Stromal cell of bone marrow (primary cell): ENCODE results near the gene PACSIN2.
A peak's percentile ranks its signal among the peaks of the same experiment; 100 is the strongest.

Experiments
- DNase-seq: peaks from one replicate; pipeline ENCODE4 v3.0.0-alpha.2; 2012; ENCODE audit warnings: low read depth

PACSIN2 gene

DNA sequence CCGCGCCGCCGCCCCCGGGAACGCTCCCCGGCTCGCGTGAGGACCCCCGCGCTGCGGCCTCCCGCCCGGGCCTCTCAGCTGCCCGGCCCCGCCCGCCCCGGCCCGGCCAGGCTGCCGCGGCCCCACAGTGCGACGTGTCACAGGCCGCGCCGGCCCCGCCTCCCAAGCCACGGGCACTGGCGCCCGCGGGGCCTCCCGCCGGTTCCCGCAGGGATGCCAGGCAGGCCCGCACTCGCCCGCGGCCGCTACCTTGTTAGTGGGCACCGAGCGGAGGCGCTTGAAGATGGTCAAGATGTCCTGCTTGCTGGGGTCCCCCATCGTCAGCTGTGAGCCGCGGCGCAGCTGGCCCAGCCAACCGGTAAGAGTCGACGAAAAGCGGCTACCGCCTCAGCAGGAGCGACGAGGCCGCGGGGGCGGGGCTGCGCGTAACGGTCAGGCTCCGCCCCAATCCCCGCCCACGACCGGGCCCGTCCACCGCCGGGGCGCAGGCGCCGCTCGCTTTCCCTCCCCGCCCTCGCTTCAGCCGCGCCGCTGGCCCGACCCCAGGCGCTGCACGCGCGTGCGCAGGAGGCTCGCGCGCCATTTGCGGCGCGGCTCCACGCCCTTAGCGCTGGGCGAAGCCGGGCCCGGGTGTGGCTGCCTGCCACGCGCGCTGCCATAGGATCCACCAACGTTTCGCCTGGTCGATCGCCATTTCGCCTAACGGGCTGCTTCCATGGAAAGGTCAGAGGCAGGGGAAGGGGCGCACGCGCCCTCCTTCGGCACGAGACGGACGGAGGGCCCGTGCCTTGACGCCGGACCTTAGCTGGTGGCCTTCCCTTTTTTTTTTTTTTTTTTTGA lies 157.9 kb downstream of the PACSIN2 start, which contains the start of gene ARFGAP3:
Gene ARFGAP3, minus strand, starts transcription at position 409 of the 840 bp plus-strand sequence. Its CDS starts 91 bp downstream, at position 318.
- peak; percentile 79 for DNase-seq

DNA sequence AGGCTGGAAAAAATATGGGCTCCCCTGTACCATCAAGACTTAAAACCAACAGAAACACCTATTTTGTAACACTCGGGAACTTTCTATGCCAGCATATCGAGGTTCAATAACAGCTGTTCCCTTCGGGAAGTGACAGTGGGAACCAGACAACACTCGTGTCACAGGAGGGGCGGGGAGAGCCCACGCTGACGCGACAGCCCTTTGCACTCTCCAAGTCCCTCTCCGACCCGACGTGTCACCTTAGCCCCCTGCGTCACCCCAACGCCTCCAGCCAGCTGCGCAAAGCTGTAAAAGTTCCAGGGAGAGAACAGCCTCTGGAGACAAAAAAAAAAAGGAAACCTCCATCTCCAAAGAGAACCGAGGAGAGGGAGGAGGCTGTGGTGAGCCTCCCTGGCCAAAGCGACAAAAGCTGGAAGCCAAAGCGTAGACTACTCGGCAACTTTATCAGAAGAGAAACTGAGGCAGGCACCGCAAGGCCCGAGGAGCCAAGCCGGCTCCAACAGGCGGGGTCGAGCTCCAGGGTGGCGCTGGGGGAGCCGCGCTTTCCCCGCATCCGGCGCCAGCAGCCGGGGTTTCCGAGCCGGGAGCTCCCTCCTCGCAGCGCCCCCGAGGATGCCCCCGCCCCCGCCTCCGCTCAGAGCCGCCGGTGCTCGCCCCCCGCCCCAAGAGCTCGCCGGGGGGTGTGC lies 158.6 kb downstream of the PACSIN2 start:
- no peak for DNase-seq

DNA sequence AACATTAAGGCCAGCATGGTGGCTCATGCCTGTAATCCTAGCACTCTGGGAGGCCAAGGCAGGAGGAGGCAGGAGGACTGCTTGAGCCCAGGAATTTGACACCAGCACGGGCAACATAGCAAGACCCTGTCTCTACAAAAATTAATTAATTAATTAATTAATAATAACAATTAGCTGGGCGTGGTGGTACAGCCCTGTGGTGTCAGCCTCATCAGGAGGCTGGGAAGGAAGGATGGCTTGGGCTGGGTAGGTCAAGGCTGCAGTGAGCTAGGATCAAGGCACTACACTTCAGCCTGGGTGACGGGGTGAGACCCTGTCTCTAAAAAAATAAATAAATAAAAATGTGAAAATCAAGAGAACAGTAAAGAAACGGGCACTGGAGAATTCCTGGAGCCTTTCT lies 159.2 kb downstream of the PACSIN2 start:
- no peak for DNase-seq

DNA sequence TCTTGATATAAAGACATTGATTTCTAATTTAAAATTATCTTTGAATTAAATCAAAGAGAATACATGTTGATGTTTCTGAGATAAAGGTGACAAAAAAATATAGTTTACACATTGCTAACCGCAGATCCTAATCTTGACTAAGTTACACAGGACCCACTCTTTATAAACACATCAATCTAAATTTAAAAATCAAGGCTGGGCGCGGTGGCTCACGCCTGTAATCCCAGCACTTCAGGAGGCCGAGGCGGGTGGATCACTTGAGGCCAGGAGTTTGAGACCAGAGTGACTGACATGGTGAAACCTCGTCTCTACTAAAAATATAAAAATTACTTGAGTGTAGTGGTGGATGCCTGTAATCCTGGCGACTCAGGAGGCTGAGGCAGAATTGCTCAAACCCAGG lies 159.7 kb downstream of the PACSIN2 start:
- no peak for DNase-seq

DNA sequence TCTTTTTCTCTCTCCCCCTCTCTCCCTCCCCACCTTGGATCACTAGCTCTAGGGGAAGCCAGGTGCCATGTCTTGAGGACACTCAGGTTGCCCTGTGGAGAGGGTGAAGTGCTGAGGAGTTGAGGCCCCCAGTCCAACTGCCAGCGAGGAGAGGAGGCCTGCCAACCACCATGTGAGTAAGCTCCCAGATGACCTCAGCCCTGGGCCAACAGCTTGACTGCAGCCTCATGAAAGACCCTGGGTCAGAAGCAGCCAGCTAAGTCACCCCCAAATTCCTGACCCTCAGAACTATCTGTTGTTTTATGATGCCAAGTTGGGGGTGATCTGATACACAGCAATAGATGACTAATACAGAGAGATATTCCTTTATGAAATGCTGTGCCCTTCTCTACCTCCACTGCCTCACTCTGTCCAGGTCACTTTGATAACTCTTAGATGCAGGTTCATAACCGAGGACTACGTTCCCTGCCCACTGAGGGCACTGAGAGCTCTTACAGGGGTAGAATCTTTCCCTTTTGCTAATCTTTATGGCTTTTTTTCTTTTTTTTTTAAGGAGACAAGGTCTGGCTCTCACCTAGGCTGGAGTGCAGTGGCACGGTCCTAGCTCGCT lies 165.9 kb downstream of the PACSIN2 start:
- no peak for DNase-seq

DNA sequence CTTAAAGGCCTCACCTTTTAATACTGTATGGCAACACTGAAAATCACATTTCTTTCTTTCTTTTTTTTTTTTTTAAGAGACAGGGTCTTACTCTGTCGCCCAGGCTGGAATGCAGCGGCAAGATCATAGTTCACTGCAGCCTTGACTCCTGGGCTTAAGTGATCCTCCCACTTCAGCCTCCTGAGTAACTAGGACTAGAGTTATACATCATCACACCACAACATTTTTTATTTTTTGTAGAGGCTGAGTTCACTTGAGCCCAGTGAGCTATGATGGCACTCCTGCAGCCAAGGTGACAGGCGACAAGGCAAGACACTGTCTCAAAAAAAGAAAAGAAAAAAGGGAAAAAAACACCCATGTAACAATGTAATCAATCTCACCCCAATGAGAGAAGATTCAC lies 167.8 kb downstream of the PACSIN2 start:
- DNase-seq: no peak

DNA sequence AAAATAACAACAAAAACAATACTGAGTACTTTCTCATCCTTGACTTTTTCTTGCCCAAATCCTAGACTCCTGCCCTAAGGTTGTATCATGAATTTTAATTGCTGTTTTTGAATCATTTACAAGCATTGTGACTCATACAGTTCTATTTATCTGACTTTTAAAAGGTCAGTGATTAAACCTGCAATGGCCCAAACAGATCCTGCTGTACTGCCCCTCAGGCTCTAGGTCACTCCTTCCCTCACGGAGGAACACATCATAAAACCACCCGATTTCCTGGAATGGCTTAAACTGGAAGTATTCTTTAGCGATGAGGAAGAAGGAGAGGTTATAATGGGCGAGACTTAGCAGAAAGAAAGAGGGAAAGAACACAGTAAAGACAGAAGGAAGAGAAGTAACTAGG lies 170.2 kb downstream of the PACSIN2 start:
- no peak for DNase-seq

DNA sequence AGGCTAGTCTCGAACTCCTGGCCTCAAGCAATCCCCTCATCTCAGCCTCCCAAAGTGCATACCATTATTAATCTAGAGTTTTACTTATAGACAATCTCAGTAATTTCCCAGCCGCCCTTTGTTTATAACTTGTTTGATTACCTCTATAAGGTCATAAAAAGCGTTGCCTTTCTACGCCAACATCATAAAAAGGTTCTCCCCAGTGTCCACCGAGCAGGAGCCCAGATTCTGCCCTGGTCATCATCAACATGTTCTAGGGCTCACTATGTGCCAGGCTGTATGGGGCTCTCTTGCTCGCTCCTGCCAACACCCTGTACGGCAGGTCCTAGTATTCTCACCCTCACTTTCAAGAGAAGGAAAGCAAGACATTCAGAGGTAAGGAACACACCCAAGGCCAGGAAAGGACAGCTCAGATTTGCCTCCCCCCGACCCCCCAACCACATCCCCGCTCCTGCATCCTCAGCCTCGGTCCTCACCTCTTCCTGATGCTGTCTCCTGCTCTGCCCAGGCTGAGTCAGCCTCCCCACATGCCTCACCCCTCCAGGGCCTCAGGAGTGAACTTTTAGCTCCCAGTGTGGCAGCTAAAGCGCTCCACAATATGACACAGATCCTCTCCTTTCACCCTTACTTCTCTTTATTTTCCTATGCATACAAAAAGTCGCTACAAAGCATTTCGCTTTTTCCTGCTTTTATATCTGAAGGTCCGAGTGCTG lies 172.1 kb downstream of the PACSIN2 start:
- DNase-seq: no peak

DNA sequence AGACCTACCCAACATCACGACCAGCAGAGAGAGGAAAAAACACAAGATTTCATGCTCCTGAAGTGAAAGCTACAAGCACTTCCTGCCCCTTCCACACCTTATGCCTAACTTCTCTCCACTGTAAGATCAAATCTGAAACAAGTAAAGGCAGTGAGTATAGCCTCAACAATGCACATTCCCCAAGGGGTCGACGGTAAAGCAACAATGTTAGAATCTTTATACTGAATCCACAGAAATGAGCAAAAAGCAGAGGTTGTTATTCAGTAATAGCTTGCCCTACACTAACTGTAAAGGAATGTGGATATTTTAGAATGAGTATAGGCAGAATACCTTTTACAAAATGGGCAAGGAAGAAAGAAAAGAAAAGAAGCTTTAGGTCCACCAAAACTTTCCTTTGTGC lies 173.5 kb downstream of the PACSIN2 start:
- no peak for DNase-seq

DNA sequence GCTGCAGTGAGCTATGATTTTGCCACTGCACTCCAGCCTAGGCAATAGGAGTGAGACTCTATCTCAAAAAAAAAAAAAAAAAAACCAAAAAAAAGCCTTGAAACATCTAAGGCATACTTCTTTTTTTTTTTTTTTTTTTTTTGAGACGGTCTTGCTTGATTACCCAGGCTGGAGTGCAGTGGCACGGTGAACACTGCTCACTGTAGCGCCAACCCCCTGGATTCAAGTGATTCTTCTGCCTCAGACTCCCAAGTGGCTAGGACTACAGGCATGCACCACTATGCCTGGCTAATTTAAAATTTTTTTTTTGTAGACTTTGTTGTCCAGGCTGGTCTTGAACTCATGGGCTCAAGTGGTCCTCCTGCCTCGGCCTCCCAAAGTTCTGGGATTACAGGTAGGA lies 177.4 kb downstream of the PACSIN2 start:
- DNase-seq: no peak

DNA sequence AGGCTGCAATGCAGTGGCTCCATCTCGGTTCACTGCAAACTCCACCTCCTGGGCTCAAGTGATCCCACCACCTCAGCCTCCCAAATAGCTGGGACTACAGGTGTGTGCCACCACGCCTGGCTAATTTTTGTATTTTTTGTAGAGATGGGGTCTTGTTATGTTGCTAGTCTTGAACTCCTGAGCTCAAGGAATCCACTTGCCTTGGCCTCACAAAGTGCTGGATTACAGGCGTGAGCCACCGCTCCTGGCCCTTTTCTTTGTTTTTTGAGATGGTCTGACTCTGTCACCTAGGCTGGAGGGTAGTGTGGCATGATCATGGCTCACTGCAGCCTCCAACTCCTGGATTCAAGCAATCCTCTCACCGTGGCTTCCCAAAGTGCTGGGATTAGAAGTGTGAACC lies 178.9 kb downstream of the PACSIN2 start:
- no peak for DNase-seq

DNA sequence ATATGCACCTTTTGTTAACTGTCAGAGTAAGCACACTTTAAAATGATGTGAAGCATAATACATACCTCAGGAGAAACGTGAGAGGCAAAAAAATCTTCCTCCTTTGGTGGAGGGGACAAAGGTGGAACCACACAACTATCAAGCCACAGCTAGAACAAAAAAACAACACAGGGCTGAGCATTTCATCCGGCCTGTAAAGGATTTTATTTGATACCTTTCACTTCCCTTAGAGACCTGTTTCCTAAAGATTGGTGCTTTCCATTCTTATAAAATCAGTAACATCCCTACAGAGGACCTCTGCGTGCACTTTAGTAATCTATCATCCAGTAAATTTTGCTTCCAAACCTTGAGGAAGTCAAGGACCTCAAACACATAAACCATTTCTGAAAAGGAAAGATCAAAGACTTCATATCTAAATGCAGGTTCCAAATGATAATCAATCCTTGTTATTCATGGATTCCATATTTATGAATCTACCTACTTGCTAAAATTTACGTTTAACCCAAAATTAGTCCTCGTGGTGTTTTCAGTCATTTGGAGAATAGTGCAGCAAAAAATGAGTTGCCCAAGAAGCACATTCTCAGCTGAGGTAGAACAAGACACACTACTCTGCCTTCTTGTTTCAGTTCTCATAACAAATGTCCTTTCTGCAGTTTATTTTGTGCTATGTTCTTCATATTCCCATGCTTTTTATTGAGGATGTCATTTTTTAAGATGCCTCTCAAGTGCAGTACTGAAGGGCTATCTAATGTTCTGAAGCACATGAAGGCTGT lies 180.6 kb downstream of the PACSIN2 start:
- DNase-seq: no peak

DNA sequence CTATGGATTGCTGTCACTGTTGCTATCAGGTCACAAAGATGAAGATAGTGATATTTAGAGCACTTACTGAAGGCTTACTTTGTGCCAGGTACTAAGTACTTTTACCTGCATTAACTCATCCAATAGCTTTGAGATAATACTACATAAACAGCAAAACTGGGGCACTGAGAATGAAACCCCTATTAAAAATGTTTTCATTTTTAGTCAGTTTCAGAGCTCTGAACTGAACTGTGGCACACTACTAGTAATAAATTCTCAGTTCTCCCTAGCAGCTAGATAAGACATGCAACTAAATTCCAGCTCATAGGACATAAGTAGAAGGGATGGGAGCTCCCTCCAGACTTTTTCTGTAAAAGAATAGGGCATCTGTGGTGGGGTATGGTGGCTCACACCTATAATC lies 181.8 kb downstream of the PACSIN2 start:
- no peak for DNase-seq

DNA sequence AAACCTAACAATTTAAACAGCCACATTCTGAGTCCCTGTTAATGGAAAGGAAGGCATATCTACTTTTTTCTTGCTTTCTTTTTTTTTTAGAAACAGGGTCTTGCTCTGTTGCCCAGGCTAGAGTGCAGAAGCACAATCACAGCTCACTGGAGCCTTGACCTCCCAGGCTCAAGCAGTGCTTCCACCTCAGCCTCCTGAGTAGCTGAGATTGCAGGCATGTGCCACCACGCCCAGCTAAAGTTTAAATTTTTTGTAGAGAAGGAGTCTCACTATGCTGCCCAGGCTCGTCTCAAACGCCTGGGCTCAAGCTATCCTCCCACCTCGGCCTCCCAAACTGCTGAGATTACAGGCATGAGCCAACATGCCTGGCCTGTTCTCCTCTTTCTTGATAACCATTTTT lies 183.2 kb downstream of the PACSIN2 start:
- no peak for DNase-seq

DNA sequence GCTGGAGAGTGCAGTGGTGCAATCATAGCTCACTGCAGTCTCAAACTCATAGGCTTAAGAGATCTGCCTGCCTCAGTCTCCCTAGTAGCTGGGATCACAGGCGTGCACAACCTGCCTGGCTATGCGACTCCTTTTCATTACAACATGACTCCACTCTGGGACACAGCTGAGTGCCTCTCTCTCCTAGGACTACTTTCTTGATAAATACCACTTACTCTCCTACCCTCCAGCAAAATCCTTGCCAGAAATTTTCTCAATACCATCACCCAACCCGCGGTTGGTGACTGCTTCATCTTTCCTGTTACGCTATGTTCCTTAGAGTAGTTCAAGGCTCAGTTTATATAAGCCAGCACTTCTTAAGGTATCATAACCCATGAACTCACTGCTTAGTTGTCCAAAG lies 184.8 kb downstream of the PACSIN2 start:
- no peak for DNase-seq

DNA sequence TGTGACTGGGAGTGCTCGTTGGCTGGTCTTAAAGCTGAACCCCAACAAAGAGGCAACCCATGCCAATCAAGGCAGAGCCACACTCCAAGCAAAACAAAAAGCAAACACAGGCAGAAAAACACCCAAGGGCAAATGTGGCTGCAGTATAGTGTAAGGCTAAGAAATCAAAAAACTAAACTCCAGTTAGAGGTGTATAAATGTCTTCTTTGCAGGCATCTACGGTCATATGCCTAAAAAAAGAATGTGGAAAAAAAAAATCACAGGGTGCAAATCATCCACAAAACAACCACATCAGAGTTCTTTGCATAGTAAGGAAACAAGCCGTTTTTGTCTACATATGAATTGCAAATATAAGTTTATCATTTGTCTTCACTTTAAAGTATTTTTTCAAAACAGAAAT lies 185.6 kb downstream of the PACSIN2 start:
- DNase-seq: no peak

DNA sequence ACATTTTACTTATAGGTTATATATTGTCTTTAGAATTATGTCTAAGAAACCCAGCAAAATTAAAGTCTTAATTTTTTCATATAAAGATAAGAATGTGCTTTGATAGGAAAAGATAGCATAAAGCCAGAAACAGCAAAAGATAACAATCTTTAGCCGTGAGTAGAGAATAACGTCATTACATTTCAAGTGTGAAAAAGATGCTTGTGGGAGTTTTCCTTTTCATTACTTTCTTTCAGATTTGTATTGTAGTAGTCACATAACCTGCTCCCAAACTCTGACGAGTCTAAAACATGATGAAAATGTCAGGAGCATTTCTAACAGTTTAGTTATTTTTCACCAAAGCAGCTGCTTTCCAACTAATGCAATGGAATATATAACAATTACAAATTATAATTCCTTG lies 189.2 kb downstream of the PACSIN2 start:
- no peak for DNase-seq

DNA sequence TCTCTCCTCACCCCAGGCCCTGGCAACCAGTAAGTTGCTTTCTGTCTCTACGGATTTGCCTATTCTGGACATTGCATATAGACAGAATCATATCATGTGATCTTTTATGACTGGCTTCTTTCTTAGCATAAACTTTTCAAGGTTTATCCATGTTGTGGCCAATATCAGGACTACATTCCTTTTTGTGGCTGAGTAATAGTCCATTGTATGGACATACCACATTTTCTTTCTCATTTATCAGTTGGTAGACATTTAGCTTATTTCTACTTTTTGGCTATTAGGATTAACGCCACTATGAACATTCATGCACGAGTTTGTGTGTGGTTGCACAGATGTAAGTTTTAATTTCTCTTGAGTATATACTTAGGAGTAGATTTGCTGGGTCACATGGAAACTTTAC lies 193.6 kb downstream of the PACSIN2 start:
- no peak for DNase-seq

DNA sequence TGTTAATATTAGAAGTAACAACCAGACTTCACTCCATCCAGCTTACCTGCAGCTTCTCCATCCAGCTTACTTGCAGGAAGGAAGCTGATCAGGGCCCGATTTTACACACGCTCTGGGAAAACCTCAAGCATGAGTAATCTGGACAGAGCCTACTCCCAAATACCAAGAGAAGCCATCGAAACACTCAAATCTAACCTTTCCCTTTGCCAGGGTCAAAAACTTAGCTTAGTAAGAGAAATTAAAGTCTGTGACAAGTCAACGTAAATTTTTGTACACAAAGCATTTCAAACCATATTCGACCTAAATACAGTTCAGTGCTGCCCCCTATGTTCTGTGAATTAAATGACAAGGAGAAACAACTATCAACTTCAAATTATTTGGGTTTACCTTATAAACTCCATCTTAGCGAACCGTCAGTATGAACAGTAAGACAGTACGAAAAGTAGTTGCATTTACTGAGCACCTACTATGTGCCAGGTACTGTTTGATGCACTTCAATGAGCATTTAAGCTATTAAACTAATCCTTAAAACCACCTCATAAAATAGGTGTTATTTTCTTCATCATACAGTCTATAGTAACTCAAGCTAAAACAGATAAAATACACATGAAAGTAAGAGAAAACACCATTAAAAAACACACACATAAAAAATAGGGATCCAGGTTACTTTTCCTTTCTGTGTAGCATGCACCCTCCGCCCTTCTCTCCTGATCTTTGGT lies 194.7 kb downstream of the PACSIN2 start:
- peak; percentile 86 for DNase-seq
